Measurements from ENCODE around the gene TMEM184B. TPM values are rescaled to one million over a fixed set of nuclear protein-coding genes. Genes with fewer than 3 reads are reported as not detected.

Gene TMEM184B
- total RNA-seq, 4 donors from 2014 or later = 25.4 to 40.7 (median 31.2) TPM

DNA sequence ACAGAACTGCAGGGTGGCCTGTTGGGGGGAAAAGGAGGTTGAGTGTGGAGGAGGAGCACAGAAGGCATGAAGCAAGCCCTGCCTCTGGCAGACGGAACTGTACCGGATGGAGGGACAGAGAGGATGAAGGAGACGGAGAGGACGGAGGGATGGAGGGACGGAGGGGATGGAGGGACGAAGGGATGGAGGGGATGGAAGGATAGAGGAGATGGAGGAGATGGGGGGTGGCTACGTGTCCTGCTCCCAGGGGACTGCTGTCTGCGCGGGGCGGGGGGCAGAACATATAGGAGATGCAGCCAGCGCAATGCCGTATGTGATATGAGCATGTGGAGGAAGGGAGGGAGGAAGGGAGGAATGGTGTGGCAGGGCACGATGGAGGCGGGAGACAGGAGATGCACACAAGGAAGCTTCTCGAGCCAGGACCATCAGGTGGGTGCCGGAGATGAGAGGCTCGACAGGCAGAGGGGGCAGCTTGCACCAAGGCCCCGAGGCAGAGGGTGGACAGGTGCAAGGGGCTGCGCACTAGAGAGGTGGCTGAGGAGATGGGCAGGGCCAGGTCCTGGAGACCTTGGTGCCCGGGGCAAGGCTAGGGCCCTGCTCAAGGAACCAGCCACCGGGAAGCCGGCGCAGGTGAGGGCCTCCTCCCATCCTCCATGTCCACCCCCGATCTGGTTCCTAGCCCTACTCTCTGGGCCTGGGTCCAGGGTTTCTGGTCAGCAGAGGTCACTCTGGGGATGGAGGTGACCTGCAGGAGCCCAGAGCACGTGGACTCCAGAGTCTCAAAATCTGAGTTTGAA lies 45.8 kb downstream of the TMEM184B start:
- no peak for ATAC-seq
- in situ Hi-C loops (cut with MboI; ENCODE audit: low sequenced_read_pairs in 4 of 4) (loop anchor here in 1 of 4 donors (25.0 kb wide), 1 partner anchor 115 kb away; the partner anchor contains the start of gene BAIAP2L2), intact Hi-C loops (cut with DNase I; ENCODE audit: low total_unique reads) (no loop called here)
- Histone ChIP-seq H3K9me3 (no peaks in the 10 kb centered on the region), H3K36me3 (peaks cover 0 to 57% of the 10 kb centered on the region in 2 donors), H3K27ac (peak overlapping the region in 3 of 4 donors; percentile 70 to 82 (median 74)), H3K4me1 (peaks cover 12 to 16% of the 10 kb centered on the region in 2 donors), H3K27me3 (no peaks in the 10 kb centered on the region), H3K4me3 (no peak overlapping the region)
- TF ChIP-seq CTCF (IDR thresholded peaks at IDR 0.05 in 4 of 5, conservative IDR thresholded peaks at IDR 0.05 in 1 of 5) = no peak
- no peak for TF ChIP-seq POLR2A (IDR thresholded peaks at IDR 0.05)
- no peak for DNase-seq

DNA sequence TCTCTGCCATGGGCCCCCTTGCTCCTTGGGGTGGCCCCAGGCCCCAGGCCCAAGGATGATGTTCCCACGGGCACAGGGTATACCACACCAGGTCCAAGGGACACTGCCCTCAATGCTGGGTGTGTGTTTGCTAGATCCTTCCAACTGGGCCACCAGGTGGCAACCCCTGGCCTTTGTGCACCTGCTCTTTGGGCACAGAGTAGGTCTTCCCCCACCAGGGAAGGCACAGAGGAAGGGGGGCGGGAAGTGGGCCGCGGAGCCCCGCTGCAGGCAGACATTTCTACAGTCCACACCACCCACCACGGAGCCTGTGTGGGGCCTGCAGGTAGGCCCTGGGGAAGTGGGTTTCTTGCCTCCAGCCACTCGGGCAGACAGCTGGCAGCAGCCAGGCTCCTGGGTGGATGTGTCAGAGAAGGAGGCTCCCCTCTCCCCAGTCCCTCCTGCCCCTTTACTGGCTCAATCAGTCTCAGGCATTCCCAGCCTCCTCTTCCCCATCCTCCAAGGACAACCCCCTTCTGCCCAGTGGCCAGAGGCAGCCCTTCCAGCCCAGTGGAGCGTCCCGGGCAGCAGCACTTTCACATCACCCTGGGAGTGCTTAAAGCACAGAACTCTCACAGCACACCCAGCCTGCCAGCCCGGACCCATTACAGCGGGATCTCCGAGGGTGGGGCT lies 49.4 kb downstream of the TMEM184B start:
- Histone ChIP-seq H3K4me3 (no peak overlapping the region), H3K27ac (peak overlapping the region in 1 of 4 donors; percentile 18), H3K9me3 (no peaks in the 10 kb centered on the region), H3K36me3 (peaks cover 0 to 52% of the 10 kb centered on the region in 2 donors), H3K4me1 (peaks cover 21 to 27% of the 10 kb centered on the region in 2 donors), H3K27me3 (no peaks in the 10 kb centered on the region)
- DNase-seq = no peak
- intact Hi-C loops (cut with DNase I; ENCODE audit: low total_unique reads) = no loop called here
- TF ChIP-seq CTCF (IDR thresholded peaks at IDR 0.05 in 4 of 5, conservative IDR thresholded peaks at IDR 0.05 in 1 of 5) = no peak
- TF ChIP-seq POLR2A (IDR thresholded peaks at IDR 0.05) = no peak
- ATAC-seq = no peak
- in situ Hi-C loops (cut with MboI; ENCODE audit: low sequenced_read_pairs in 4 of 4) = no loop called here

- DNase-seq = no peak
- Histone ChIP-seq H3K36me3 (peaks cover 0 to 52% of the 10 kb centered on the region in 2 donors), H3K4me3 (no peak overlapping the region), H3K27me3 (no peaks in the 10 kb centered on the region), H3K4me1 (peaks cover 18 to 29% of the 10 kb centered on the region in 2 donors), H3K27ac (peak overlapping the region in 1 of 4 donors; percentile 18), H3K9me3 (no peaks in the 10 kb centered on the region)
- TF ChIP-seq POLR2A (IDR thresholded peaks at IDR 0.05) (no peak), CTCF (IDR thresholded peaks at IDR 0.05 in 4 of 5, conservative IDR thresholded peaks at IDR 0.05 in 1 of 5) (no peak)
- in situ Hi-C loops (cut with MboI; ENCODE audit: low sequenced_read_pairs in 4 of 4) = no loop called here
- no peak for ATAC-seq
- intact Hi-C loops (cut with DNase I; ENCODE audit: low total_unique reads) = no loop called here
Observed at GRCh38 chr22:38222797-38223119, 50.1 kb downstream of the TMEM184B start.

DNA sequence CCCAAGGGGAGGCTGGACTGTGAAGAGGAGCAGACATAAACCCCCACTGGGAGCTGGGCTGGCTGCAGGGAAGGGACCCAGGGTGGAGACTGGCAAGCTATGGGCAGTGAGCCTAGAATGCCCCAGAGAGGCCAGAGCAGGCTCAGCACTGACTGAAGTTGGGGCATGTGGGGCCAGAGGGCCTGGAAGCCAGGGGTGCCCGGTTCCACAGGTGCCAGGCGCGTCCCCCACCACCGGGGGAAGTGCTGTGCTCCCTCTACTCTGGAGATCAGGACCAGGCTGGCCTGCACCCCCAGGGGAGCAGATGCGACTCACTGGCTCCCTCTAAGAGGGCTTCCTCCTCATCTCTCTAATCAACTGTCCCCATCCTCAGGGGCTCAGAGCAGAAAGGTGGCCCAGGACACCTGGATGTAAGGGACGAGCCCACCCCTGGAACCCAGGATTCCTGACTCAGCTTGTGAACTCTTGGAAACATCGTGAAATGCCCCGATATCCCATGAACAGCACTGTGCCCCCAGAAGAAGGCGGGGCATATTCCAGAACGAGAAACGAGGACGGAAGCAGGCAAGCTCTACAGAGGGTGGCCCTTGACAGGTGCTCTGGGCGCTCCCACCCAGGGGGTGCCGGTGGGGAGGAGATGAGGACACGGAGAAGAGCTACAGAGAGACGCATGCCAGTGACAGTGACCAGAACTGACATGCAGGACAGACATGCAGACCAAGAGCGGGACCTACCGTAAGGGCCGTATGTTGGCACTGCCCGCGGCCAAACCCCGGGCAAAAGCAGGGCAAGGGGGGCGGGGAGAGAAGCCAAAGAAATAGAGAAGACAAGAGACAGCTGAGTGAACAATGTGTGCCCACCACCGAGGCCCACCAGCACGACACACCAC lies 50.7 kb downstream of the TMEM184B start:
- Histone ChIP-seq H3K9me3 (no peaks in the 10 kb centered on the region), H3K27ac (peak overlapping the region in 1 of 4 donors; percentile 15)
- intact Hi-C loops (cut with DNase I; ENCODE audit: low total_unique reads) = no loop called here

More for the DNA sequence above, 50.7 kb downstream of the TMEM184B start:
- in situ Hi-C loops (cut with MboI; ENCODE audit: low sequenced_read_pairs in 4 of 4) = no loop called here
- Histone ChIP-seq H3K4me3 (no peak overlapping the region), H3K4me1 (peaks cover 17 to 23% of the 10 kb centered on the region in 2 donors), H3K36me3 (peaks cover 0 to 52% of the 10 kb centered on the region in 2 donors), H3K27me3 (no peaks in the 10 kb centered on the region)
- DNase-seq = no peak
- ATAC-seq = no peak
- TF ChIP-seq CTCF (IDR thresholded peaks at IDR 0.05 in 4 of 5, conservative IDR thresholded peaks at IDR 0.05 in 1 of 5) (no peak), POLR2A (IDR thresholded peaks at IDR 0.05) (no peak)

Measured in gastrocnemius medialis (tissue), 4 donors.